Islet precursor cell (in vitro differentiated cells): ENCODE data around the gene SCGN.

Experiments used
- DNase-seq: peaks from one replicate; pipeline ENCODE4 v3.0.0-alpha.2; 2018

SCGN gene, protein sequence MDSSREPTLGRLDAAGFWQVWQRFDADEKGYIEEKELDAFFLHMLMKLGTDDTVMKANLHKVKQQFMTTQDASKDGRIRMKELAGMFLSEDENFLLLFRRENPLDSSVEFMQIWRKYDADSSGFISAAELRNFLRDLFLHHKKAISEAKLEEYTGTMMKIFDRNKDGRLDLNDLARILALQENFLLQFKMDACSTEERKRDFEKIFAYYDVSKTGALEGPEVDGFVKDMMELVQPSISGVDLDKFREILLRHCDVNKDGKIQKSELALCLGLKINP

GRCh38 chr6:25652007-25652515 lies at the start of gene SCGN:
TSS of gene SCGN (plus strand) at chr6:25652215. CDS start at chr6:25652404, 189 bp downstream.
- peak; percentile 94 for DNase-seq

DNA sequence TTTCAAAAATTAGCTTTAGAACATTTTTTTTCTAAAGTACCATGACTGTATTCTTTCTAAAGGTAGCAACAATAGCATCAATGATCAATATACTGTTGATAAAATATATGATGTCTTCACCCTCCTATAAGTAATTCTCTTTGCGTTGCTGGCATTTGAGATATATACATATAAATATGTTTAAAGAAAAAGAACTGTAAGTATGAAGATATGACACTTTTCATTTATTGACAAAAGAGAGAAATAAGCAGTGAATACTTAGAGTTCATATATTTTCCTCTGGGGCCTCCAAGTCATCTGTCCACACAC lies 49.4 kb upstream of the SCGN start:
- no peak for DNase-seq

DNA sequence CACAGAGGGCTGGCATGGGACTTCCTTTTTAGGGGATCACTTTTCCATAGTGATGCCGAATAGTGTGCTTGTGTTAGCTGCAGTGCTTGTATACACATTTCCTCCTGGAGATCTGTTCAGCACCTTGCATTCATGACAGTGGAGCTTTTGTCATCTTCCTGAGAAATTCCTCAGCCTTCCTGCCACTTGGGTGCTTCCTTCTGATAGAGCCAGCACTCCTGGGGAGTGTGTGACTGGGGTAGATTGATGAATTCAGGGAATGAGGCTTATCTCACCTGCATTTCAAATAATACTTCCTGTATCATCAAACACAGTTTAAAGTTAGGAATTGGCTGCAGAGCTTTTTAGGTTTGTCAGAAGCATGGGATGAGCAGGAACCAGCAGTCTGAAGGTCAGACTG lies 48.8 kb upstream of the SCGN start:
- DNase-seq: no peak

DNA sequence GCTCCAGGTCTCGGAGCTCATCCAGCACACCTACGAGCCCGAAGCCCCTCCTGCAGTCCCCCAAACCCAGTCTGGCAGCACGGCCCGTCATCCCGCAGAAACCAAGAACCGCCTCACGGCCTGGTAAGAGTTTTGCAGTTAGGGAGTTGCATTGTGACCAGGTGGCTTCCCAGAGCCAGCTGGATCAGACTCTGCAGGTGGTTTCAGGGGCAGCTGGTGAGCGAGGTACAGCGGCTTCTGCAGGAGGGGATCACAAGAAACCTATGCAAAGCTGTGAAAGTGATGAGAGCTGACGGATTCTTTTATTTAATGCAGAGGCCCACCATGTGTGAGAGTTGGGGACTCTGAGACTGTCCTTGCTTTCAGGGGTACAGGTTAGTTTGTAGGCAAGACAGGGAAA lies 45.9 kb upstream of the SCGN start:
- no peak for DNase-seq

- DNase-seq: no peak
Measured at GRCh38 chr6:25608558-25609174, 43.3 kb upstream of the SCGN start.

DNA sequence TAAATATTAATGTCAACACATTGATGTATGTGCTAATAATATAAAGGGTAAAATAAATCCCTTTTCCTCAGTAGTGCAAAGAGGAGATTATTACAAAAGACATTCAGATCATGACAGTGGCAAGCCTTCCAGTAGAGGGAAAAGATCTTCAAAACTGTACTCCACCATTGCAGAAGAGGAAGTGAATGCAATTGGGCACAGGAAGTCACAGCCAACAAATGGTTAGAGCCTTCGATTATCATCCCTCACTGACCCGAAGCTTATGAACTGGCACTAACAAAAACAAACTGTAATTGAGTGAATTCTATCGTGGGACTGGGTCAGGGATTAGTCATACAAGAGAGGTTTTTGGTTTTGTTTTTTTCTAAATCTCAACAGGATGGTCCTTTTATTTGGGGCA lies 39.3 kb upstream of the SCGN start:
- DNase-seq: no peak

- DNase-seq: no peak
Measured at GRCh38 chr6:25613415-25613814, 38.6 kb upstream of the SCGN start.

DNA sequence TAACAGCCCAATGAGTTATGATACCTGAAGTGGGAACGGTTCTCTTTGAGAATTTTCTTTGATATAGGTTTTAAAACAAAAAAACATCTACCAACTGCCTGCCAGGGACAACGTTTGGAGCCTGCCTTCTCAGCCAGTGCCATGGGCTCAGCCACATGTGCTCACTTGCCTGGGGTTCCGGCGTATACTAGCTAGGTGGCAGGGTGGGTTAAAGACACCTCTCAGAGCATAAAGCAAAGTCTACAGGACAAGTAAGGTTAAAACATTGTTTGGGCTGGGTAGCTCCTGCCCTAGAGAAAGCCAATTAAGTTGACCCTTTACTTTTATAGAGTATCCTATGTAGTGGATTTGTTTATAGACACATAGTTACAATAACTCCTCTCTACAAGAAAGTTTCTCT lies 38.0 kb upstream of the SCGN start:
- DNase-seq: no peak

GRCh38 chr6:25615471-25615870 lies 36.5 kb upstream of the SCGN start:
- no peak for DNase-seq

DNA sequence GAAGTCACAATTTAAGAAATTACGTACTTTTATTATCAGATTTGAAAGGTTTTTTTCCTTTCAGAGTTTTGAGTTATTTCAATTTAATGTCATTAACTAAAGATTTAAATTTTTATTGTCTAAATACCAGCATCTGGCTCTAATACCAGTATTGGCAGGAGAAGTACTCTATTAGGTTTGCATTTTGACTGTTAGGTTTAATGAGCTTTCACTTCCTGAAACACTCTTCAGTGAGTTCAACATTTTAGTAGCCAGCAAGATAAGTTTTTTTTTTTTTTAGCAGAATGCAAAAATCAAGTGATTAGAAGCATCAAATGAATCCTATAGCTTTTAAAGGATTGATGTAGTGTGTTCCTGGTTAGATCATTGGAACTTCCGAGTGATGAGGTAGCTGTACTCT lies 34.0 kb upstream of the SCGN start:
- DNase-seq: no peak

- no peak for DNase-seq
Measured at GRCh38 chr6:25619217-25619616, 32.8 kb upstream of the SCGN start.

DNA sequence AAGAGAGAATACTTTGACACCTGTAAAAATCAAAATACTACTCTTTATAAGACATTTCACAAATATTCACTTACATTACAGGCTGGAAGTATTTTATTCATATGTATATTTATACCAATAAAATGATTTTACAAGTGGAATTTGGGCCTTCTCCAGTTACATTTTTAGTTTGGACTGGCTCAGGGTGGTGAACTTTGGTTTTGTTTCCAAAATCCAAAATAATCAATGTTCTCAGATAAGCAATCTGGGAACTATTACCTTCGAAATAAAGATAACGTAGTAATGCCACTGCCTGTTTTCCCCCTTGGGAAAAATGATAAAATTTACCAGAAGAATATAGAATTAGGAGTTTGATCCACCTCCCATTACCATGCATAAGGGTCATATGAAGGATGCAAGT lies 31.6 kb upstream of the SCGN start:
- DNase-seq: no peak

GRCh38 chr6:25623065-25623464 lies 28.9 kb upstream of the SCGN start:
- DNase-seq: no peak

DNA sequence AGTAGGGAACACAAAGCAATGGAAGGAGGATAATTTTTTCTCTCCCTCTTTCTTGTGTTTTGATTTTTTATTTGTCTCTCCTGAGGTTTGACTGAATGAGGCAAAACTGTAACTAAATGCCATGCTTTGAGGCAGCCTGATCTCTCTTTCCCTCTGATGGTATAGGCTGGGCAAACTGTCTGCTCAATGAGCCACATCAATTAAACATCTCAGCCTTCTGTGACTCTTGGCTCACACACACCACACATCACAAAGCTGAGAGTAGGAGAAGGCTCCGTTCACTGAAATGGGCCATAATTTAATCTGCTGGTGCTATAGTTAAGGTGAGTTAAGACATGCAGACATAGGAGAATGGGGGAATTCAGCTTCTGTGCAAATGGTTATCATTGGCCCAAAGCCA lies 28.1 kb upstream of the SCGN start:
- no peak for DNase-seq

DNA sequence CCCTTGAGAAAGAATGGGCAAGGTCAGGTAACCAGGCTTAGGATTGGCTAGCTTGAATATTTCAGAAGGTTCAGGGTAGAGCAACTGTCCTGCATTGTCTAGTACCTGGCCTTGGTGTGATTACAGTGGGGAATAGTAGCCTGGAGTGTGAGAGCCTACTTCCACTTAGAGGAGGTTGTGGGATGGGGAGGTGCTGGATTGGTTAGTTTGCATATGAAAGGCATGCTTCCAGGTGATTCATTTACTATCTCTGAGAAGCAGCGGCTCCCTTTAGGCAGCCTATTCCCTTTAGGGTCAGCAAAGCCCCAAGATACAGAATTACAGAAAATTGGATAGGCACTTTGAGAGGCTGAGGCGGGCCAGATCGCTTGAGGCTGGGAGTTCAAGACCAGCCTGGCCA lies 25.0 kb upstream of the SCGN start:
- DNase-seq: peak; percentile 62

- no peak for DNase-seq
Measured at GRCh38 chr6:25628471-25629197, 23.4 kb upstream of the SCGN start.

DNA sequence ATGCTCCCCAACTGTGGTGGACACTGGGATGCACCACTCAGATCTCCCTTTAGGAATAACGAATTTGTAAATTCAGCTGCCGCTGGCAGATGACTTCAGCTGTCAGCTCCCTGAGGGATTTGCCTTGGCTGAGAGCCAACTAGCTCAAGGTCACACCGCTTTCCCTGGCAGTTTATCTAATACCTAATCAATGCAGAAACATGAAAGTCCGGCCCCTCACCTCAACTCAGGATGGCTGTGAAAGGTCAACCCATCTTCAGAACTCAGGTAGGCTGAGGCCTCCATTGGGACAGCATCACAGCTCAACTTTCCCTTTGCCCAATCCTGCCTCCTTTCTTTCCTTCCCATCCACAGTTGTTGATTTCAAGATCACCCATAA lies 22.8 kb upstream of the SCGN start:
- DNase-seq: no peak

- no peak for DNase-seq
Measured at GRCh38 chr6:25630508-25631278, 21.3 kb upstream of the SCGN start.

GRCh38 chr6:25635886-25636317 lies 16.1 kb upstream of the SCGN start:
- DNase-seq: peak; percentile 65

DNA sequence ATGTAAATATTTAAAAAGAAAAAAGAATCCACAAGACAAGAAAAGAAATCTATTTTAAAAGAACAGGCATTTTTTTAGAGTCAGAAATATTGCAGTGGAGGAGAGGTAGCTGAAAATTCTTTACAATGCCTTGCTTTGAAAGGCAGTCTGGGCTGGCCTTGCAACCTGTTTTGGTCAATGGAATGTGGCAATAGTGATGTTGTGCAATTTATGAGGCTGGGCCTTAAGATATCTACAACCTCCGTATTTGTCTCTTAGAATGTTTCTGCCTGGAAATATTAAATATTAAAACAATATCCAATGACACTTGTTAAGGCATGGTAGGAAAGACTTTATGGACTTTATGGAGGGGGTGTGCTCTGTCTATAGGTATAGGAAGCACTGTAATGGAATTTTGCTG lies 14.8 kb upstream of the SCGN start:
- no peak for DNase-seq

DNA sequence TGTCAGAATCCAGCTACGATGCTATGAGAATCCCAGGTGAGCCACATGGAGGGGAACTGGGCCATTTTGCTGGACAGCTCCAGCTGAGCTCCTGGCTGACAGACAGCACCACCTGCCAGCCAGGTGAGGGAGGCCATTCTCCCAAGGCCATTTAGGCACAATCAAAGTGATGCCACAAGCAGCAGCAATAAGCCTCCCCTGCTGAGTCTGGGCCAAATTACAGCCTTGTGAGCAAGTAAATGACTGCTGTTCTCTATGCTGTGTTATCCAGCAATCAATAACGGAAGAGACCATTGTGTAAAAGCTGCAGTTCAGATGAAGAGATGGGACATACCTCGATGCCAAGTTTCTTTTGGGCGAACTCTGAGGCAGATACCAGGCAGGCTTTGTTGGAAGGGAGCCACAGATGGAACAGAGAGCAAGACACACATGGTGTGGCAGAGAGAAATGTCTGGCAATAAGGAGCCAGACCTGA lies 14.0 kb upstream of the SCGN start:
- peak; percentile 68 for DNase-seq

- no peak for DNase-seq
Measured at GRCh38 chr6:25639653-25640052, 12.4 kb upstream of the SCGN start.

DNA sequence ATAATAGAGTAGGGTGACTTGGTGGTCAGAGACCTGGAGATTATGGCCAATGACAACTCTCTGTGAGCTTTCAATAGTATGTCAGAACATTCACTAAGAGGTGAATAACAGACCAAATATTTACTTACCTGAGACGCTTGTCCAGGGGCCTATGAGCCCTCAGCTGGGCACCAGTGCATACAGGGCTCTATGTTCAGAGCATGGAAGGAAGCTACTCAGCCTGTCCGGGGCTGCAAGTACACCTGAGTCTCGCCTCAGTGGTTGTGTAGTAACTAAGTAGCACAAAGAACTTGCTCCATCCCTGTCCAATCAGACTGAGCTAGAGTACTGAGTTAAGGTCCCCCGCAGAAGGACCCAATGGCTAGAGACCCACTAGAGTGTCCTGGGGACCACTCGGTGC lies 11.6 kb upstream of the SCGN start:
- DNase-seq: no peak
